ENCODE measurements around the gene DCAKD. TPM values are rescaled to one million over a fixed set of nuclear protein-coding genes. Genes with fewer than 3 reads are reported as not detected.

The DCAKD gene
- total and polyA plus RNA-seq, 2 of the 8 experiments (the other 6 are each of a cell fraction or from before 2014, with no cell fraction given): 35.6 to 52.9 TPM

- DNase-seq (ENCODE audit: low read depth in 1 of 2, low spot score in 2 of 2) (no peak), FAIRE-seq (no peak)
- peaks cover 11 to 26% (median 18%) of the 10 kb centered on the region in 4 experiments for H3K36me3 ChIP-seq (ENCODE audit: control insufficient read depth in 2 of 4, insufficient read depth in 4 of 4, low read length in 3 of 4)
- H3K4me1 ChIP-seq (replicated peaks in 1 of 4; ENCODE audit: control insufficient read depth in 3 of 4, insufficient read depth in 4 of 4, low read length in 3 of 4): no peaks in the 10 kb centered on the region
- no peaks in the 10 kb centered on the region; the same call in 1 of the 2 replicates for H3K79me1 ChIP-seq (ENCODE audit: low read depth, low read length)
- H2BK20ac ChIP-seq (ENCODE audit: low read length): no peak overlapping the region
- no peak overlapping the region for H2AK5ac ChIP-seq (ENCODE audit: low read depth, low read length)
- no peak overlapping the region for H3K14ac ChIP-seq (ENCODE audit: insufficient read length)
- H3K27ac ChIP-seq (ENCODE audit: low read depth, low read length): no peak overlapping the region
- no peak overlapping the region for H2BK15ac ChIP-seq (ENCODE audit: low read length)
- no peak overlapping the region for H3K4me3 ChIP-seq (ENCODE audit: extremely low read depth in 1 of 4, insufficient read depth in 2 of 4, low read depth in 3 of 4, low read length in 4 of 4)
- H2BK120ac ChIP-seq (replicated peaks; ENCODE audit: low read depth, low read length): no peak overlapping the region
- H3K18ac ChIP-seq (ENCODE audit: extremely low read depth, low read length): no peak overlapping the region
- H3K23ac ChIP-seq (ENCODE audit: insufficient read length): no peak overlapping the region
- WGBS, 2 experiments (ENCODE audit: extremely low coverage in 1 of 2, insufficient coverage in 1 of 2, insufficient read length in 1 of 2, insufficient replicate concordance in 2 of 2, low coverage in 1 of 2, low lambda C conversion rate in 2 of 2, missing lambda C conversion rate in 1 of 2): 100% methylated on average over 1 of the region's 3 CpGs; no CpG with 5 or more reads in 1 of the 2 experiments
- POLR2A ChIA-PET (ENCODE audit: partially characterized antibody): interaction anchor here (0.6 to 1.0 kb wide), 2 partner anchors 10 to 13 kb away, joined by 3 to 4 read pairs; no protein-coding TSS in a partner anchor
- no peak overlapping the region for H4K91ac ChIP-seq (replicated peaks; ENCODE audit: insufficient read length, low read length)
- no peak overlapping the region for H3K4me2 ChIP-seq (ENCODE audit: insufficient read depth in 1 of 2, low read depth in 2 of 2, low read length in 2 of 2)
- no peaks in the 10 kb centered on the region for H3K27me3 ChIP-seq (replicated peaks in 1 of 4; ENCODE audit: control insufficient read depth in 3 of 4, extremely low read depth in 1 of 4, insufficient read depth in 3 of 4, low read length in 3 of 4)
- H3K79me2 ChIP-seq (ENCODE audit: control insufficient read depth in 1 of 2, insufficient read depth in 2 of 2, low read length in 2 of 2): peaks cover 0 to 47% of the 10 kb centered on the region in 2 experiments; a peak in 2 of 4 replicates
- no peak overlapping the region for H3K4ac ChIP-seq (replicated peaks; ENCODE audit: insufficient read length, low read depth, low read length)
- no peaks in the 10 kb centered on the region for H3K23me2 ChIP-seq (ENCODE audit: low read depth, low read length)
- no peak overlapping the region for H3K9ac ChIP-seq (replicated peaks in 1 of 4; ENCODE audit: extremely low read depth in 1 of 4, low read depth in 3 of 4, low read length in 3 of 4)
- CTCF ChIA-PET (ENCODE audit: partially characterized antibody): interaction anchor here (1.6 to 1.9 kb wide), 3 partner anchors 17 to 22 kb away, joined by 5 to 6 read pairs (median 6); no protein-coding TSS in a partner anchor
- H2BK5ac ChIP-seq (ENCODE audit: low read depth, low read length): no peak overlapping the region
- no peak overlapping the region for H4K8ac ChIP-seq (ENCODE audit: extremely low read depth, insufficient read depth, low read length)
- no peak overlapping the region for H3K56ac ChIP-seq (replicated peaks; ENCODE audit: insufficient read length, low read depth, low read length)
- no peak overlapping the region for H2BK12ac ChIP-seq (ENCODE audit: low read depth, low read length)
- H3K9me3 ChIP-seq (ENCODE audit: insufficient read depth in 2 of 2, low read depth in 1 of 2, low read length in 1 of 2): no peaks in the 10 kb centered on the region
- peaks cover 1 to 5% of the 10 kb centered on the region in 2 experiments for H4K20me1 ChIP-seq (replicated peaks in 1 of 2; ENCODE audit: control insufficient read depth in 1 of 2, insufficient read depth in 2 of 2, low read length in 2 of 2)
- H2AFZ ChIP-seq (ENCODE audit: low read length): no peak overlapping the region
- no peak overlapping the region for H4K5ac ChIP-seq (ENCODE audit: insufficient read length, low read depth, low read length)
- TF ChIP-seq E2F6 (IDR thresholded peaks at IDR 0.05) (no peak), SP2 (IDR thresholded peaks at IDR 0.05; ENCODE audit: low read length) (no peak), TCF12 (IDR thresholded peaks at IDR 0.05; ENCODE audit: low read depth, low read length) (no peak), SP1 (IDR thresholded peaks at IDR 0.05; ENCODE audit: low read depth, low read length) (no peak), SIN3A (conservative IDR thresholded peaks at IDR 0.05 in 1 of 2, IDR thresholded peaks at IDR 0.05 in 1 of 2; ENCODE audit: low read depth in 1 of 2, low read length in 2 of 2) (no peak), CTBP2 (IDR thresholded peaks at IDR 0.05; ENCODE audit: borderline replicate concordance, insufficient read depth, insufficient read length, low read length) (no peak), CEBPB (IDR thresholded peaks at IDR 0.05; ENCODE audit: low read depth, low read length) (no peak), POU5F1 (IDR thresholded peaks at IDR 0.05; ENCODE audit: low read depth, low read length) (no peak)
- TF ChIP-seq, protein P1, sequence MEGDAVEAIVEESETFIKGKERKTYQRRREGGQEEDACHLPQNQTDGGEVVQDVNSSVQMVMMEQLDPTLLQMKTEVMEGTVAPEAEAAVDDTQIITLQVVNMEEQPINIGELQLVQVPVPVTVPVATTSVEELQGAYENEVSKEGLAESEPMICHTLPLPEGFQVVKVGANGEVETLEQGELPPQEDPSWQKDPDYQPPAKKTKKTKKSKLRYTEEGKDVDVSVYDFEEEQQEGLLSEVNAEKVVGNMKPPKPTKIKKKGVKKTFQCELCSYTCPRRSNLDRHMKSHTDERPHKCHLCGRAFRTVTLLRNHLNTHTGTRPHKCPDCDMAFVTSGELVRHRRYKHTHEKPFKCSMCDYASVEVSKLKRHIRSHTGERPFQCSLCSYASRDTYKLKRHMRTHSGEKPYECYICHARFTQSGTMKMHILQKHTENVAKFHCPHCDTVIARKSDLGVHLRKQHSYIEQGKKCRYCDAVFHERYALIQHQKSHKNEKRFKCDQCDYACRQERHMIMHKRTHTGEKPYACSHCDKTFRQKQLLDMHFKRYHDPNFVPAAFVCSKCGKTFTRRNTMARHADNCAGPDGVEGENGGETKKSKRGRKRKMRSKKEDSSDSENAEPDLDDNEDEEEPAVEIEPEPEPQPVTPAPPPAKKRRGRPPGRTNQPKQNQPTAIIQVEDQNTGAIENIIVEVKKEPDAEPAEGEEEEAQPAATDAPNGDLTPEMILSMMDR (IDR thresholded peaks at IDR 0.05; ENCODE audit: control extremely low read depth in 1 of 3, insufficient read depth in 1 of 3, low read depth in 1 of 3, low read length in 3 of 3): no peak
Observed at GRCh38 chr17:45077643-45078042, 26.2 kb upstream of the DCAKD start.
